Measurements from ENCODE around the gene NEDD4L. TPM values are rescaled to one million over a fixed set of nuclear protein-coding genes. Genes with fewer than 3 reads are reported as not detected.

Gene NEDD4L
- total and polyA plus RNA-seq, 10 of the 15 experiments (the other 5 are each of a cell fraction or from before 2014, with no cell fraction given) = 7.4 to 24.0 (median 17.7) TPM

- TF ChIP-seq MLLT1 (IDR thresholded peaks at IDR 0.05) (0 out of 2 replicates have a peak, but pooled peaks have one; percentile 45), POLR2A (IDR thresholded peaks at IDR 0.05; ENCODE audit: low read depth, low read length) (no peak), E2F4 (IDR thresholded peaks at IDR 0.05; ENCODE audit: low read depth, low read length) (no peak), HDGF (IDR thresholded peaks at IDR 0.05) (no peak), POU2F2 (IDR thresholded peaks at IDR 0.05; ENCODE audit: borderline replicate concordance, low read depth, low read length) (no peak), RB1 (IDR thresholded peaks at IDR 0.05; ENCODE audit: borderline replicate concordance) (no peak), SRF (IDR thresholded peaks at IDR 0.05; ENCODE audit: low read depth in 2 of 2, low read length in 2 of 2) (no peak), PAX8 (IDR thresholded peaks at IDR 0.05) (no peak), CREB1 (IDR thresholded peaks at IDR 0.05; ENCODE audit: low read depth) (no peak), BCLAF1 (IDR thresholded peaks at IDR 0.05) (no peak), ZNF207 (IDR thresholded peaks at IDR 0.05; ENCODE audit: borderline replicate concordance) (no peak), IRF4 (IDR thresholded peaks at IDR 0.05; ENCODE audit: low read depth, low read length) (peak; percentile 42; the same call in 1 of the 2 replicates), GABPA (IDR thresholded peaks at IDR 0.05; ENCODE audit: low read depth) (no peak), SP1 (IDR thresholded peaks at IDR 0.05; ENCODE audit: low read depth, low read length) (no peak), HDAC6 (IDR thresholded peaks at IDR 0.05; ENCODE audit: unreplicated experiment) (no peak), ZNF274 (IDR thresholded peaks at IDR 0.05; ENCODE audit: insufficient read depth, insufficient read length) (no peak), TAF1 (IDR thresholded peaks at IDR 0.05; ENCODE audit: borderline replicate concordance, low read depth, low read length) (no peak), CHD2 (IDR thresholded peaks at IDR 0.05; ENCODE audit: borderline replicate concordance, low read depth, low read length) (no peak), FOXK2 (IDR thresholded peaks at IDR 0.05) (no peak), EGR1 (IDR thresholded peaks at IDR 0.05; ENCODE audit: borderline replicate concordance in 1 of 2, low read depth in 2 of 2, low read length in 2 of 2) (no peak), TCF7 (IDR thresholded peaks at IDR 0.05; ENCODE audit: borderline replicate concordance) (no peak), ZBTB33 (IDR thresholded peaks at IDR 0.05) (no peak), IRF5 (IDR thresholded peaks at IDR 0.05; ENCODE audit: borderline replicate concordance) (no peak), FOXM1 (IDR thresholded peaks at IDR 0.05; ENCODE audit: low read depth, low read length) (no peak), NFYA (IDR thresholded peaks at IDR 0.05; ENCODE audit: borderline replicate concordance, low read depth, low read length) (no peak)
Observed at GRCh38 chr18:58091099-58091611, 47.1 kb downstream of the NEDD4L start (continued).
